ENCODE data around the gene A2M.

GRCh38 chr12:9032202-9032964, 83.3 kb downstream of the A2M start:
- TF ChIP-seq FOXK2 (IDR thresholded peaks at IDR 0.05) = no peak
- no peak for TF ChIP-seq BHLHE40 (IDR thresholded peaks at IDR 0.05; ENCODE audit: borderline replicate concordance)
- TF ChIP-seq SP1 (IDR thresholded peaks at IDR 0.05) = no peak

Measured in HEK293T (cell line).